Stimulated activated CD4-positive, alpha-beta T cell treated with anti-CD3 and anti-CD28 coated beads, TNF-alpha, amount 100 ng/mL, for 24 hours (primary cell): Measurements from ENCODE around the gene COL6A1.
"Not testable (repeated sequence)": the region's sequence is repeated elsewhere in the genome, so short reads cannot be mapped to it uniquely, and the experiment has no call there.

Source experiments
- DNase-seq, 3 experiments: peaks; one replicate each; pipeline ENCODE4 v3.0.0-alpha.2; 2020; ENCODE audit warnings: low read depth in 3 of 3

COL6A1 gene

DNA sequence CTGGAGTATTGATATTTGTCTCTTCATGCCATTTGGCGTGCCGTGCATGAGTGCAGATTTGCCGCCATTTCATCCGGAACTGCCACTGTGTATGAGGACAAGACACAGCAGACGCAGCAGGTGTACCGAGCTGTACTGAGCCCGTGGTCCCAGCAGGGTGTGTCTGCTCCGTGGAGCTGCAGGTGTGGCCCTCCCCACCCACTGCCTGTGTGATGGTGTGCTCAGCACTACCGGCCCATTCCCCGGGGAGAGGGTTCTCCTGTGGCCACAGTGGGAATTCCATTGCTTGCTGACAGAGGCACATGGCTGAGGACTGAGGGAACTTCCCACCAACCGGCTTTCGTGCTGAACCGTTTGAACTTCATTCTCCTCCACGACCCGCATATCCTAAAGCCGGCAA, 34.3 kb upstream of the COL6A1 start:
- no peak for DNase-seq

DNA sequence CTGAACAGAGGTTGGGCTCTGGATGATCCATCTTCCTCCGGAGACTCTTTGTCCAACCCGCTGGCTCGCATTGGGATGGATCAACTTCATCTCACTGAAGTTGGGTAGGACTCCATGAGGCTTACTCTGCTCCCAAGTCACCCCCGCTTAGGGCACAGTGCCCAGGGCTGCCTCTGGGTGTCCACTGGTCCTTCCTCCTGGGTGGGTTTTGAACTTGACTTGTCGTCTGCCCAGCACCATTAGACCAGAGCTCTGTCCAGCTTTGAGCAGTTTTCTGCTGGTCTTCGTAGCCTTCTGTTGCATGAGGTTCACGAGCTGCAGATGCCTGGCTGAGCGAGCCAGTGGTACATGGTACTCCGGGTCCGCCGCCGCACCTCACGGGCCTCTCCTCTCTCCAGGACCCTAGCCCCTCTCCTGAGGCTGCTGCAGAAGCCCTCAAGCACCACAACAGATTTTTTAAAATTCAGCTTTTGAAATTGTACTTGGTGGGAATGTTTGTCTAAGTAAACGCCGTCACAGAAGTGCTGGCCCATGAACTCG, 33.8 kb upstream of the COL6A1 start:
- DNase-seq, result no peak

DNA sequence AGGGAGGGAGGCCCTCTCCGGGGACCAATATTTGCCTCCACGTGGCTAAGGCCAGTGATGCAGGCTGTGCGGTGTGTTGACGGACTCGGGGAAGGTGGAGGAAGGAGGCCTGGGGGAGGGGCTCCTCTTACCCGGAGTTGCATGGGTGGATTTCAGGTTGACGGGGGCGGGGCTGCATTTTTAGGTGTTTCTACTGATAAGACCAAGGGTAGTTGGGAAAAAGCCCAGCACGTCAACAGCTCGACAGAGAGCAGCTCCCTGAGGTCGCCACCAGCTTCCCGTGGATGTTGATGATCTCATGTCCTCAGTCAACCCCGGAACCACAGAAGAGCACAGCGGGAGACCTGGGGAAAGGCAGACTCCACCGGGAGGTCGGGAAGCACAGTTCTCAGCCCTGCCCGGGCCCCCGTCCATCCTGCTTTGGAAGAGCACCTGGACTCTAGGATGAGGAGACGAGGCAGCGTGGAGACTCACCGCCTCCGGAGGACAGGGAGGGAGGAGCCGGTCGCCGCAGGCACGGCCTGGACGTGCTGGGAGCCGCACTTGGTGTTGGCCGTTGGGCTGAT, 32.9 kb upstream of the COL6A1 start:
- DNase-seq, result no peak

DNA sequence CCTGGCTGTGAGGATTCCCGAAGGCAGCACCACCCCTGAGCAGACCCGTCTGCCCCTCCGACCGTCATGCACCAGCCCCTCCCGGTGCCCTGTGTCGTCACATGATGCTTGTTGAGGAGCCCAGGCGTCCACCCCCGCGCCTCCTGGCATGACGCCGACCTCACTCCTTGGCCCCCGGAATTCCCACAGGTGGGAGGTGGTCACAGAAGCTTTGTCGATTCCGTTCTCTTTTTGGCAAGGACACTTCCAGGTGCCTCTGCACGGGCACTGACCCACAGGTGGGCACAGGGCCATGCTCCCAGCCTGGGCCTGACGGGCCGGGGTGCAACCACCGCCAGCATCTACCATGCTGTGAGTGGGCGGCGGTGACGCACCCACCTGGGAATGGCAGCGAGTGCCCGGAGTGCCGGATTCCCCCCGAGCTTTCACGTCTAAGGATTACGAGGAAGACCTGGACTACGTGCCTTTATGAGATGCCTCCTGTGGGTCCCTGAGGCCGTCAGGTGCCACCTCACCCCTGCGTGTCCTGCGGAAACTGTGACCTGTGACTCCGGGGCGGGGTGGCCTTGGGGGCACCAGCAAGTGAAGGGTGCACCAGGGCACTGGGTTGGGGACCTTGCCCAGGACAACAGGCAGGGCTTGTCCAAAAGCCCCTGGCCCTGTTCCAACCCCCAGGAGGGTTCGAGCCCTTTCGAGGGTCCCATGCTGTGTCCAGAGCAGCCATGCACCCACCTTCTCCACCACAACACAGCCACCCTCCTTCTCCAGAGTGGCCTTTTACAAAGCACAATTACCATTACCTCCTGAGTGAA, 31.4 kb upstream of the COL6A1 start:
- no peak for DNase-seq

DNA sequence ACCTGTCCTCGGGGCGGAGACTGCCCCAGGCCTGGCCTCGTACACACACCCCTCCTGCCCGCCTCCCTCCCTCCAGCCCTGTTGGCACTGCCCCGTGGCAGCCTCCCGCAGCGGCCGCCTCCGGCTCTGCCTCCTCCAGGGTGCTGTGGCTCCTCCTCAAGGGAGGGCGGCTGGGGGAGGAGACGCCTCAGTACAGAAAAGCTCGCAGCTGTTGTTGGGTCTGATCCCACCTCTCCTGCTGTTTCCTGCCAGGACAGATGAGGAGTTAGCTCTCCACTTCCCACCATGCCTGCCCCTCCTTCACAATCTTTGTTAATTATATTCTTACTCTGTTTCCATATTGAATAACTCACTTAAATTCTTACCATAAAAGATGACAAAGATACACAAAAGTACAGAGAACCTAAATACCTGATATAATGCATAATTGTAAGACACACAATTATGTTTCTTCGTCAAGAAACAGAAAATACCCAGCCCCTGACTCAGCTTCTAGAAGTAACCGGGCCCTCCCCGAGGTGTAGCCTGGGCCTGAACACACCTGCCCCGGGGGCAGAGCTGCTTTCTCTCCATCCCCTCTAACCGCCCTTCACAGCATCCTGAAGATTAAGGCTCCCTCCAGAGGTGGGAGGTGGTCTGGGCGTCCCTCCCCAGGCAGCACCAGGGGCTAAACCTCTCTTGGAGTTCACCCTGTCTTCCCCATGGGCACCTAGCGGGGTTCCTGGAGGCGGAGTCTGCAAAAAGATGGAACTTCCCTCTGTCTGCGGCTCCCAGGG, 30.6 kb upstream of the COL6A1 start:
- DNase-seq, result no peak

DNA sequence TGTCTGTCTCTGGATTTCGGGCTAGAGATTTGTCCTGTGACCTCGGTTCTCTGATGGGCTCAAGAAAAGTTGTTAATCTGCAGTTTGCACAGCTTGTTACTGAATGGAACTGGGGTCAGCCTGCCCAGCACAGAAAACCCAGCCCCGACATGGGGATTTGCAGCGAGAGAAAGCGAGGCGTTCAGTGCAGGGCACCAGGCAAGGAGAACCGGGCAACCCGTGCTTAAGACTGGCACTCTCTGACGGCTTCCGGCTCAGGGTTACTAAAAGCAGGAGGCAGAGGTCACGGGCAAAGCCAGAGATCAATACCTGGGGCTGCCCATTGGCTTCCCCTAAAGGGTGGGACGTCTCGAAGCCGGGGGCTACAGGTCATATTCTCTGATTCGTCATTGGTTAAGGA, 29.9 kb upstream of the COL6A1 start:
- DNase-seq, result no peak

DNA sequence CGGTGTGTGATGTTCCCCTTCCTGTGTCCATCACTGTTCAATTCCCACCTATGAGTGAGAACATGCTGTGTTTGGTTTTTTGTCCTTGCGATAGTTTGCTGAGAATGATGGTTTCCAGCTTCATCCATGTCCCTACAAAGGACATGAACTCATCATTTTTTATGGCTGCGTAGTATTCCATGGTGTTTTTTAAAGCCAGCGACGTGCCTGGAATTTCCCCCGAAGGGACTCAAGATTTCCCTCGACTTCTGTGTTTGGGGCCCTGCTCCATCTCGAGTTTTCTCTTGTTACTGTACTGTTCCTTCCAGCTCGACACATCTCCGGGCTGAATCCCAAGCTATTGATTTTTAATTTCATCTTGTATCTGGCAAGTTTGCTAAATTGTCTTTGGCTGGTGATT, 29.0 kb upstream of the COL6A1 start:
- DNase-seq, result not testable (repeated sequence)

DNA sequence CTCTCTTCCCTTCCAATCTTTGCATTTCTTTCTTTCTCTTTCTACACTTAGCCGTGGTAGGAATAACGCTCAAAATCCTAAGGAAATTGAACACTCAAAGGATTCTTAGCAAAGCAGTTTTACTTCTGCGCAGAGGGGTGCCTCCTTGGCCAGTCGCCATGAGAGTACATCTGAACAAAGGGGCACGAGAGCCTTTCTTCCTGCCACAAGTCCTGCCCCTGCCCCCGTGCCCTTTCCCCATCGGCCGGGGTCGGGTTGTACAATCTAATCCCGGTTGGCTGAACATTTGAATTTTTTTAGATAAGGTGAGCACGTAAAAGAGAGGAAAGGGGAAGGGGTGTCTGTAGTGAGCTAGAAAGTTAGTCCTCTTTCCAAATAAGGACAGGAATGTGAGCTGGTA, 28.6 kb upstream of the COL6A1 start:
- DNase-seq, result no peak

DNA sequence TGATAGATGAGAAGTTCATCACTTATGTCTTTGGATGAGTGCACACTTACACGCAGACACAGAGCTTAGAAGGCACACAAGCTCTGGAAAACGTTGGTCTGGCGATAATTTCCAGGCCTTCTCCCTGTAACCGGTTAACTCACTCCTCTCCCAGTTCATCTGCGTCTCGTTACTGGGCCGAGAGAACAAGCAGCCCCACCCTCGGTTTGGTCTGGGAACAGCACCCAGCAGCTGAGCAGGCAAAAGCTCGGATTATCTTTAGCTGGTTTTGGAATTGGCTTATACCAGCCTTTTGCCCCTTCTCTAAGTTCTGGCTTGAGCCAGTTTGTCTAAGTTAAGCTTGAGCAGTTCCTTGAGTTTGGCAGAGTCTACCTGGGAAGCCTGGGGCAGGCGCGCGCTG, 27.3 kb upstream of the COL6A1 start:
- no peak for DNase-seq

DNA sequence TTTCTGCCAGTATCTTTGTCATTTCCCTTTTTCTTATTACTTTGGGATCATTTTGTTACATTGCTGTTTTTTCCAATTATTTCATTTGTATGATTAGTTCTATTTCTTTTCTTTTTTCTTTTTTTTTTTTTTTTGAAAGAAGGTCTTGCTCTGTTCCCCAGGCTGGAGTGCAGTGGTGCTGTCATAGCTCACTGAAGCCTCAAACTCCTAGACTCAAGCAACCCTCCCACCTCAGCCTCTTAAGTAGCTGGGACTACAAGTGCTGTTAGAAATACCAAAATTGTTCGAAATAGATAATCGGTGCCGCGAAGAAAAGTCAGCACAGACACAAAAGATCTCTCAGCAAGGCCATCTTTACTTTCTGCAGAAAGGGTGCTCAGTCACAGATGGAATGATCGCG, 26.6 kb upstream of the COL6A1 start:
- DNase-seq, result no peak

DNA sequence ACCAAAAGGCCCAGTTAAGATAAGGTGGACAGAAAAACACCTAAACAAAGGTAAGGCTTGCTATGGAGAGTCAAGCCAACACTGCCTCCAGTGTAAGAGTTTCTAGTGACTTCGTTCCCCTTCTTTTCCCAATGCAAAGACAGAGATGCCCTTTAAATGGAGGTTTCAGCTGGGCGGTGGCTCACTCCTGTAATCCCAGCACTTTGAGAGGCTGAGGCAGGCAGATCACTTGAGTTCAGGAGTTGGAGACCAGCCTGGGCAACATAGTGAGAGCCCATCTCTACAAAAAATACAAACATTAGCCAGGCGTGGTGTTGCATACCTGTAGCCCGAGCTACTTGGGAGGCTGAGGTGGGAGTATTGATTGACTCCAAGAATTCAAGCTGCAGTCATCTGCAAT, 24.0 kb upstream of the COL6A1 start:
- DNase-seq, result no peak

DNA sequence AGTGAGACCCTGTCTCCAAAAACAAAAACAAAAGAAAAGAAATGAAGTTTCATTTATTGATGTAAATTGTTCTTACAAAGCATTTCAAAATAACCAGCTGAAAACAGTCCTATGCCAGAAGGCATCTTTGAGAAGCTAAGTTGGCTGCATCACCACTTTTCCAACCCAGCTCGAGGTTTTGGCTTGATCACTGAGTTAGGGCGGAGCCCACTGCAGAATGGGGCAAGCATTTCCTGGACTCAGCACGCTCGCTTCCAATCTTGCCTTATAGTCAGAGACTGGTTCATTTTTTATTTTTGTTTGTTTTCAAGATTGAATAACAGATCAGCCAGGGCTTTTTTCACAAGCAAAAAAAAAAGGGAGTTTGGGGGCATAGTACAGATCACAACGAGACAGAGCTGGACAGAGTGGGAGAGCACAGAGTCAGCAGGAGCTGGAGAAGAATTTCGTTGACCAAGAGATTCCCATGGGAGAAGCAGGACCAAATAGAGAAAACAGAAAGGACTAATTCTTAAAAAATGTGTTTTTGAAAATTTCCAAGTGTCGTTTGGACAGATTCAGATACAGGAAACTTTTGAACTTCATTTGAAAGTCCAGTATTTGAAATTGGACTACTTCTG, 23.5 kb upstream of the COL6A1 start:
- DNase-seq, result no peak

DNA sequence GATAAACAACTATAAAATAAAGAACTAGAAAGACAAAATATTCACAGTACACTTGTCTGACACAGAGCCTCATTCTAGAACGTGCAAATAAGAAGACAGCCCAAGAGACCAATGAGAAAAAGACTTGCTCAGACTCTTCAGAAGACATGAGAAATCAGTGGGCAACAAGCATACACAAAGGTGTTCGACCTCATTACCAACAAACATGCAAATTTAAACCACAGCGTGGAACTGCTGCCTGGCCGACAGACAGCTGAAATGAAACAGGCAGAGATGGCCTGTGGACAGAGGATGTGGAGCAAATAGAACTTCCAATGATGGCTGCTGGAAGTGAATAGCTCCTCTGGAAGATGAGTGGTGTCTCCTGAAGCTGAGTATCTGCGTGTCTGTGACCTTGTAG, 22.4 kb upstream of the COL6A1 start:
- no peak for DNase-seq

DNA sequence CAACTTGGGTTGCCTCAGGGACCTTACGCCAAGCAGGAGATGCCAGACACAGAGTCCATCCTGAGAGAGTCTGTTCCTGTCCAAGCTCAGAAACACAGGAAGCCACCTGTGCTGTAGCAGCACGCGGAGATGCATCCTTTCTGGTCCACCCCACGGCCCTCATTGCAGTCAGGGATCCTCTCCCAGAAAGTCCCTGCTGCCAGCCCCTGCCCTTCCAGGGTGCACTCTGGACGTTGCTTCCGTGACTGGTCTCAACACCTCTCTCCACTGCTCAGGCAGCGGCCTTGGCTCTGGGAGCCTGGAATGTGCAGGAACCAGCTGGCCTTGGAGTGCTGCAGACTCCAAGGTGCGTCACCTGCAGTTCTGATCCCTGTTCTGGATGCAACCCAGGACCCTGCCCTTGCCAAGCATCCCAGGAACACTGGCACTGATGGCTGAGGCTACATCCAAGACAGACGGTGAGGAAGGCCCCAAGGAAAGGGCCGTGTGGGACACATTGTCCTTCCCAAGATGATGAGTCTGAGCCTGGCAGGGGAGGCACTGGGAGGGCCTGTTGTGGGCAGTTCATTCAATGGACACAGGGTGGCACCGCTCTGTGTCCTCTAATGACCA, 21.7 kb upstream of the COL6A1 start:
- no peak for DNase-seq

DNA sequence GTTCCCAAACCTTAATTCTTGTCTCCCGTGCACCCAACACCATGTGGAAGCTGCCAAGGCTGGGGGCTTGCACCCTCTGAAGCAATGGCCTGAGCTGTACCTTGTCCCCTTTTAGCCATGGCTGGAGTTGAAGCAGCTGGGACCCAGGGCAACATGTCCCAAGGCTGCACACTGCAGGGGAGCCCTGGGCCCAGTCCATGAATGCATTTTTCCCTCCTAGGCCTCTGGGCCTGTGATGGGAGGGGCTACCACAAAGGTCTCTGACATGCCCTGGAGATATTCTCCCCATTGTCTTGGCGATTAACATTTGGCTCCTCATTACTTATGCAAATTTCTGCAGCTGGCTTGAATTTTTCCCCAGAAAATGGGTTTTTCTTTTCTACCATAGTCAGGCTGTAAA, 20.2 kb upstream of the COL6A1 start:
- not testable (repeated sequence) for DNase-seq

DNA sequence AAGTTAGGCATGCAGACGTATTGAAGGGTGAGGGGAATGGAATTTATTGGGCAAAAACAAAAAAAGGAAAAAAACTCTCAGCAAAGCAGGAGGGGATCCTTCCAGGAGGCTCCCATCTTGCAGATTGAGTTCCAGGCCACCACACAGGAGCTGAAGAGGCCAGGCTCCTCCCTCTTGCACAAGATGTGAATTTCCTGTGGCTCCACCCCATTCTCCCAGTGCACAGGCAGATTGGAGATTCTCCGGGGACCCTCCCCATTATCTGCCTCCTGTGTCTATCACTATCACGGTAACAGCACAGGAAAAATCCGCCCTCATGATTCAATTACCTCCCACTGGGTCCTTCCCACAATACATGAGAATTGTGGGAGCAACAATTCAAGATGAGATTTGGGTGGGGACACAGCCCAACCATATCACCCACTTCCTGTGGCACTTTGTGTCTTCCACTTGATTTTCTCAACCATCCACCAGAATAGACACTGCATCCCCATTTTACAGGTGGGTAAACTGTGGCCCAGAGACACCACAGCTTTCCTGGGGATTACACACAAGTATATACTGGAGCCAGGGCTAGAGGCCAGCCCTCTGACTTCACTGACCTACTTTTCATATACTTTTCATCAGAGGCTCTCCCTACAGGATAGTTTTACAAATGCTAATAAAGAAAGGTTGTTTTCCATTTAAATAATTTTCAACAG, 18.9 kb upstream of the COL6A1 start:
- DNase-seq, result no peak

DNA sequence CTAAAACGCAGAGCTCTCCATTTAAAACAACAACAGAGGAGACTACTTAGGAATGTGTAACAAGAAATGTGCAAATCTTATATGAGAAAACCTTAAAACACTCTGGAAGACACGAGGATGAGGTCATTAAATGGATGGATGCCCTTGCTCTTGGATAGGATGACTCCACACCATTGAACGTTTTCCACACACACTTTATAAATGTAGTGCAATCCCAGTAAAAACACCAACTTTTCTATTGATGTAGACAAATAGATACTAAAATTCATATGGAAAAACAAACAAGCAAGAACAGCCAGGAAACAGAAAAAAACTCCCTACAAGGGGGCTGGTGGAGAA, 18.4 kb upstream of the COL6A1 start:
- no peak for DNase-seq

DNA sequence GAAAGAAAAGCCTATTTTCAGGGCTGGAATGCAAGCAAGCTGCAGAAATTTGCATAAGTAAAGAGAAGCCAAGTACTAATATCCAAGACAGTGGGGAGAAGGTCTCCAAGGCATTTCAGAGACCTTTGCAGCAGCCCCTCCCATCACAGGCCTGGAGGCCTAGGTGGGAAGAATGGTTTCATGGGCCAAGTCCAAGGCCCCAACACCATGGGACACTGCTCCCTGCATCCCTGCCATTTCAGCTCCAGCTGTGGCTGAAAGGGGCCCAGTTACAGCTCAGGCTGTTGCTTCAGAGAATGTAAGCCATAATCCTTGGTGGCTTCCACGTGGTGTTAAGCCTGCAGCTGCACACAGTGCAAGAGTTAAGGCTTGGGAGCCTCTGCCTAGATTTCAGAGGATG, 16.9 kb upstream of the COL6A1 start:
- no peak for DNase-seq

DNA sequence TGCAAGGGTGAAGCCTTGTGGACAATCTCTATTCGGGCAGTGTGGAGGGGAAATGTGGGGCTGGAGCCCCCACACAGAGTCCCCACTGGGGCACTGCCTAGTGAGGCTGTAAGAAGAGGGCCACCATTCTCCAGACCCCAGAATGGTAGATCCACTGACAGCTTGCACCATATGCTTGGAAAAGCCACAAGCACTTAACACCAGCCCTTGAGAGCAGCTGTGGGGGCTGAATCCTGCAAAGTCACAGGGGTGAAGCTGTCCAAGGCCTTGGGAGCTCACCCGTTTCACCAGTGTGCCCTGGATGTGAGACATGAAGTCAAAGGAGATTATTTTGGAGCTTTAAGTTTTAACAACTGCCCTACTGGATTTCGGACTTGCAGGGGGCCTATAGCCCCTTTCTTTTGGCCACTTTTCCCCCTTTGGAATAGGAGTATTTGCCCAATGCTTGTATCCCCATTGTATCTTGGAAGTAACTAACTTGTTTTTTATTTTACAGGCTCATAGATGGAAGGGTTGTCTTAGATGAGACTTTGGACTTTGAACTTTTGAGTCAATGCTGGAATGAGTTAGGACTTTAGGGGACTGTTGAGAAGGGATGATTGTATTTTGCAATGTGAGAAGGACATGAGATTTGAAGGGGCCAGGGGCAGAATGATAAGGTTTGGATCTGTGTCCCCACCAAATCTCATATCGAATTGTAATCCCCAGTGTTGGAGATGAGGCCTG, 16.3 kb upstream of the COL6A1 start:
- no peak for DNase-seq

DNA sequence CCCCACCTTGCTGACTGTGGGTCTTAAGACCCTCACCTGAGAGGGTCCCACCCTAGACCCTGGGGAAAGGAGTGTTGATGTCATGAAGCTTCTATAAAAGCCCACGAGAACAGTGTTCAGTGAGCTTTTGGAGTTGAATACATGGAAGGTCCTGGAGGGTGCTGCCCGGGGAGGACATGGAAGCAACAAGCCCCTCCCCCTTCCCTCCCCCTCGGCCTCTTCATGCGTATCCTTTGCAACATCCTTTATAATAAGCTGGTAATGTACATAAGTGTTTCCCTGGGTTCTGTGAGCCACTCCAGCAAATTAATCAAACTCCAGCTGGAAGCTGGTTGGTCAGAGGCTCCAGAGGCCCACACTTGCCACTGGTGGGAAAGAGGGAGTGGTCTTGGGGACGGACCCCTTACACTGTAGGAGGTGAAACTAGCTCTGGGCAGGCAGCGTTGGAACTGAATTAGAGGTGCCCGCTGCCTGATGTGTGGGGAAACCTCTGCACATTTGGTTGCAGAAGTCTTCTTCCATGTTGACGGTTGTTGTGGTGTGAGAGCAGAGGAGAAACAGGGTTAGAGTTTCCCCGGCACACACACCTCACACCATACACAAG, 14.7 kb upstream of the COL6A1 start:
- DNase-seq, result no peak
